NT2/D1 (cell line): Measurements from ENCODE around the gene OVAAL.

Experiments used
- YY1 ChIP-seq: IDR thresholded peaks from 2 replicates; pipeline ENCODE4 v1.6.1; 2011; ENCODE audit not compliant: insufficient read length, insufficient read depth
- ZNF274 ChIP-seq: IDR thresholded peaks from 2 replicates; pipeline ENCODE4 v1.6.1; 2011; ENCODE audit warnings: mild to moderate bottlenecking, low read depth, low read length

- TF ChIP-seq YY1: no peak
- no peak for TF ChIP-seq ZNF274
These were observed 38.9 kb upstream of the OVAAL start for GRCh38 chr1:180519846-180520245.
